K562 (cell line): ENCODE measurements around the gene RNPEP. TPM values are rescaled to one million over a fixed set of nuclear protein-coding genes. Genes with fewer than 3 reads are reported as not detected.

Experiments
- E2F3 ChIP-seq: fragments of 250-450 bp; sonication (Bioruptor Pico); IDR thresholded peaks from 2 replicates; pipeline ENCODE4 v1.4.0; 2020; ENCODE audit warnings: mild to moderate bottlenecking
- MAFG ChIP-seq: fragments of 450-650 bp; conservative IDR thresholded peaks from 2 replicates; pipeline ENCODE4 v1.6.1; 2016; ENCODE audit warnings: missing genetic modification characterization, missing compliant biosample characterization
- MAFK ChIP-seq: IDR thresholded peaks from 2 replicates; pipeline ENCODE4 v1.6.1; 2011; ENCODE audit warnings: low read length, improper control_type of control experiment
- NELFE ChIP-seq: IDR thresholded peaks from 2 replicates; pipeline ENCODE4 v1.6.1; 2011; ENCODE audit warnings: mild to moderate bottlenecking; ENCODE audit not compliant: insufficient read depth, insufficient read length
- TAF9B ChIP-seq: fragments of 450-650 bp; IDR thresholded peaks from 2 replicates; pipeline ENCODE4 v1.6.1; 2018; ENCODE audit warnings: mild to moderate bottlenecking; ENCODE audit not compliant: partially characterized antibody
- polyA plus RNA-seq, 8 experiments: library from polyadenylated mRNA; depleted of rRNA in 4 of 8; stranded (reverse) in 5 of 8; unstranded in 3 of 8; fragments of >200 nt; fragmentation: Nextera tagmentation in 2 of 8; fragmentation: Illumina TruSeq in 1 of 8; extraction: Ambion mirVana in 2 of 8; extraction: Trizol in 1 of 8; gene quantifications; 2 replicates each; pipeline versions ENCODE4 v1.2.1 to v1.2.3, GENCODE V29; 2011 to 2014; ENCODE audit warnings: inconsistent platforms in 1 of 8, missing spikeins in 1 of 8
- total RNA-seq, 7 experiments: library from RNA; depleted of rRNA in 6 of 7; stranded (reverse); fragments of >200 nt in 6 of 7; fragmentation: Illumina TruSeq in 2 of 7; extraction: Trizol in 2 of 7; gene quantifications; 2 replicates each; pipeline versions ENCODE4 v1.2.1 to v1.2.3, GENCODE V29; 2011 to 2021; ENCODE audit warnings: low replicate concordance in 1 of 7
- TF ChIP-seq, protein P1 (sequence below), 2 experiments: fragments of 150-350 bp in 1 of 2; IDR thresholded peaks; 2 replicates each; pipeline ENCODE4 v1.6.1; 2012 to 2016; ENCODE audit warnings: low read depth in 2 of 2, low read length in 2 of 2, mild to moderate bottlenecking in 1 of 2, moderate library complexity in 1 of 2
- TF ChIP-seq, protein P2 (sequence below): fragments of 250-450 bp; sonication (Bioruptor Pico); IDR thresholded peaks from 2 replicates; pipeline ENCODE4 v1.4.0; 2020; ENCODE audit warnings: mild to moderate bottlenecking, moderate library complexity, borderline replicate concordance
- TF ChIP-seq, protein P3 (sequence below), 2 experiments: fragments of 450-650 bp; formaldehyde crosslinking in 1 of 2; IDR thresholded peaks; 2 replicates each; pipeline versions ENCODE4 v1.4.0 to v1.6.1; 2014 to 2020; ENCODE audit warnings: mild to moderate bottlenecking in 2 of 2, borderline replicate concordance in 1 of 2, low read depth in 1 of 2
- TF ChIP-seq, protein P4 (sequence below): sonication (generic); formaldehyde crosslinking; IDR thresholded peaks from 2 replicates; pipeline ENCODE4 v1.8.0; 2022; ENCODE audit warnings: missing genetic modification reagents, mild to moderate bottlenecking, borderline replicate concordance

RNPEP gene
- total and polyA plus RNA-seq, 9 of the 15 experiments (the other 6 are each of a cell fraction or from before 2014, with no cell fraction given), result 27.5 to 131 (median 63.4) TPM

DNA sequence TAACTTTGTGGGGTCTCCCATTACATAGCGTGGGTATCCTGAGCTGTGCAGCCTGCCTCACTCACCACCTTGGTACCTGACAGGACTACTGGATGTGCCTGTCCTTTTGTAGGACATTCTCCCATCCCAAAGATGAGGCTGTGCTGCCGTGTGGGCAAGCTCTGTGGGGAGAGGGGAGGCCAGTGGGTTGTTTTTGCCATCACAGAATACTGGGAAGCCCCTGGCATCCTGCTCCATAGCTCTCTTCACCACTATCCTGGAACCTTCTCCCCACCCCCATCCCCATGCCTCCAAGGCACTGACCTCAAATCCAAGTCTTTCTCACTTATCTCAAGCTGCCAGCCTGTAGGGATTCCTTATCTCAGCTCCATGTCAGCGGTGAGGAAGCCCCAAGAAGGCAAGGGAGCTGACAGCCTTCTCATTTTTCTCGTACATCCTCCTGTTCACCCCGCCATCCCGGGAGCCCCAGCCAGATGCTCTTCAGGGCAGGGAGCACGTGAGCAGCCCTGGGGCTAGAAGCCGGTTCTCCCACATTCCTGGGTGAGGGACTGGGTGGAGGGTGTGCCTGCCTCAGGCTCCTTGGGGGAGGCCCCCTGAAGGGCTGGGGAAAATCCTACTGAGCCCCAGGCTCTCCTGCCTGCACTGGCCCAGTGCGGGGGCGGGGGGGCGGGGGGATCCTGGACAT, 25.5 kb downstream of the RNPEP start (continued):
- TF ChIP-seq, protein P1, sequence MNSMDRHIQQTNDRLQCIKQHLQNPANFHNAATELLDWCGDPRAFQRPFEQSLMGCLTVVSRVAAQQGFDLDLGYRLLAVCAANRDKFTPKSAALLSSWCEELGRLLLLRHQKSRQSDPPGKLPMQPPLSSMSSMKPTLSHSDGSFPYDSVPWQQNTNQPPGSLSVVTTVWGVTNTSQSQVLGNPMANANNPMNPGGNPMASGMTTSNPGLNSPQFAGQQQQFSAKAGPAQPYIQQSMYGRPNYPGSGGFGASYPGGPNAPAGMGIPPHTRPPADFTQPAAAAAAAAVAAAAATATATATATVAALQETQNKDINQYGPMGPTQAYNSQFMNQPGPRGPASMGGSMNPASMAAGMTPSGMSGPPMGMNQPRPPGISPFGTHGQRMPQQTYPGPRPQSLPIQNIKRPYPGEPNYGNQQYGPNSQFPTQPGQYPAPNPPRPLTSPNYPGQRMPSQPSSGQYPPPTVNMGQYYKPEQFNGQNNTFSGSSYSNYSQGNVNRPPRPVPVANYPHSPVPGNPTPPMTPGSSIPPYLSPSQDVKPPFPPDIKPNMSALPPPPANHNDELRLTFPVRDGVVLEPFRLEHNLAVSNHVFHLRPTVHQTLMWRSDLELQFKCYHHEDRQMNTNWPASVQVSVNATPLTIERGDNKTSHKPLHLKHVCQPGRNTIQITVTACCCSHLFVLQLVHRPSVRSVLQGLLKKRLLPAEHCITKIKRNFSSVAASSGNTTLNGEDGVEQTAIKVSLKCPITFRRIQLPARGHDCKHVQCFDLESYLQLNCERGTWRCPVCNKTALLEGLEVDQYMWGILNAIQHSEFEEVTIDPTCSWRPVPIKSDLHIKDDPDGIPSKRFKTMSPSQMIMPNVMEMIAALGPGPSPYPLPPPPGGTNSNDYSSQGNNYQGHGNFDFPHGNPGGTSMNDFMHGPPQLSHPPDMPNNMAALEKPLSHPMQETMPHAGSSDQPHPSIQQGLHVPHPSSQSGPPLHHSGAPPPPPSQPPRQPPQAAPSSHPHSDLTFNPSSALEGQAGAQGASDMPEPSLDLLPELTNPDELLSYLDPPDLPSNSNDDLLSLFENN (IDR thresholded peaks at IDR 0.05; ENCODE audit: low read depth in 2 of 2, low read length in 2 of 2), result peak in 1 of 2 experiments; percentile 75; a peak in 1 of 4 replicates
- TF ChIP-seq MAFK, result no peak
- no peak for TF ChIP-seq MAFG (tag)
- TF ChIP-seq, protein P2, sequence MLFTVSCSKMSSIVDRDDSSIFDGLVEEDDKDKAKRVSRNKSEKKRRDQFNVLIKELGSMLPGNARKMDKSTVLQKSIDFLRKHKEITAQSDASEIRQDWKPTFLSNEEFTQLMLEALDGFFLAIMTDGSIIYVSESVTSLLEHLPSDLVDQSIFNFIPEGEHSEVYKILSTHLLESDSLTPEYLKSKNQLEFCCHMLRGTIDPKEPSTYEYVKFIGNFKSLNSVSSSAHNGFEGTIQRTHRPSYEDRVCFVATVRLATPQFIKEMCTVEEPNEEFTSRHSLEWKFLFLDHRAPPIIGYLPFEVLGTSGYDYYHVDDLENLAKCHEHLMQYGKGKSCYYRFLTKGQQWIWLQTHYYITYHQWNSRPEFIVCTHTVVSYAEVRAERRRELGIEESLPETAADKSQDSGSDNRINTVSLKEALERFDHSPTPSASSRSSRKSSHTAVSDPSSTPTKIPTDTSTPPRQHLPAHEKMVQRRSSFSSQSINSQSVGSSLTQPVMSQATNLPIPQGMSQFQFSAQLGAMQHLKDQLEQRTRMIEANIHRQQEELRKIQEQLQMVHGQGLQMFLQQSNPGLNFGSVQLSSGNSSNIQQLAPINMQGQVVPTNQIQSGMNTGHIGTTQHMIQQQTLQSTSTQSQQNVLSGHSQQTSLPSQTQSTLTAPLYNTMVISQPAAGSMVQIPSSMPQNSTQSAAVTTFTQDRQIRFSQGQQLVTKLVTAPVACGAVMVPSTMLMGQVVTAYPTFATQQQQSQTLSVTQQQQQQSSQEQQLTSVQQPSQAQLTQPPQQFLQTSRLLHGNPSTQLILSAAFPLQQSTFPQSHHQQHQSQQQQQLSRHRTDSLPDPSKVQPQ (CRISPR knock-in tag), result no peak
- no peak for TF ChIP-seq NELFE
- no peak for TF ChIP-seq TAF9B
- TF ChIP-seq, protein P3, sequence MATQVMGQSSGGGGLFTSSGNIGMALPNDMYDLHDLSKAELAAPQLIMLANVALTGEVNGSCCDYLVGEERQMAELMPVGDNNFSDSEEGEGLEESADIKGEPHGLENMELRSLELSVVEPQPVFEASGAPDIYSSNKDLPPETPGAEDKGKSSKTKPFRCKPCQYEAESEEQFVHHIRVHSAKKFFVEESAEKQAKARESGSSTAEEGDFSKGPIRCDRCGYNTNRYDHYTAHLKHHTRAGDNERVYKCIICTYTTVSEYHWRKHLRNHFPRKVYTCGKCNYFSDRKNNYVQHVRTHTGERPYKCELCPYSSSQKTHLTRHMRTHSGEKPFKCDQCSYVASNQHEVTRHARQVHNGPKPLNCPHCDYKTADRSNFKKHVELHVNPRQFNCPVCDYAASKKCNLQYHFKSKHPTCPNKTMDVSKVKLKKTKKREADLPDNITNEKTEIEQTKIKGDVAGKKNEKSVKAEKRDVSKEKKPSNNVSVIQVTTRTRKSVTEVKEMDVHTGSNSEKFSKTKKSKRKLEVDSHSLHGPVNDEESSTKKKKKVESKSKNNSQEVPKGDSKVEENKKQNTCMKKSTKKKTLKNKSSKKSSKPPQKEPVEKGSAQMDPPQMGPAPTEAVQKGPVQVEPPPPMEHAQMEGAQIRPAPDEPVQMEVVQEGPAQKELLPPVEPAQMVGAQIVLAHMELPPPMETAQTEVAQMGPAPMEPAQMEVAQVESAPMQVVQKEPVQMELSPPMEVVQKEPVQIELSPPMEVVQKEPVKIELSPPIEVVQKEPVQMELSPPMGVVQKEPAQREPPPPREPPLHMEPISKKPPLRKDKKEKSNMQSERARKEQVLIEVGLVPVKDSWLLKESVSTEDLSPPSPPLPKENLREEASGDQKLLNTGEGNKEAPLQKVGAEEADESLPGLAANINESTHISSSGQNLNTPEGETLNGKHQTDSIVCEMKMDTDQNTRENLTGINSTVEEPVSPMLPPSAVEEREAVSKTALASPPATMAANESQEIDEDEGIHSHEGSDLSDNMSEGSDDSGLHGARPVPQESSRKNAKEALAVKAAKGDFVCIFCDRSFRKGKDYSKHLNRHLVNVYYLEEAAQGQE (IDR thresholded peaks at IDR 0.05; ENCODE audit: borderline replicate concordance), result peak; percentile 14; the same call in 1 of the 2 replicates
- TF ChIP-seq, protein P3 (CRISPR knock-in tag; IDR thresholded peaks at IDR 0.05; ENCODE audit: low read depth), result no peak
- TF ChIP-seq E2F3 (CRISPR knock-in tag), result no peak
- TF ChIP-seq, protein P4, sequence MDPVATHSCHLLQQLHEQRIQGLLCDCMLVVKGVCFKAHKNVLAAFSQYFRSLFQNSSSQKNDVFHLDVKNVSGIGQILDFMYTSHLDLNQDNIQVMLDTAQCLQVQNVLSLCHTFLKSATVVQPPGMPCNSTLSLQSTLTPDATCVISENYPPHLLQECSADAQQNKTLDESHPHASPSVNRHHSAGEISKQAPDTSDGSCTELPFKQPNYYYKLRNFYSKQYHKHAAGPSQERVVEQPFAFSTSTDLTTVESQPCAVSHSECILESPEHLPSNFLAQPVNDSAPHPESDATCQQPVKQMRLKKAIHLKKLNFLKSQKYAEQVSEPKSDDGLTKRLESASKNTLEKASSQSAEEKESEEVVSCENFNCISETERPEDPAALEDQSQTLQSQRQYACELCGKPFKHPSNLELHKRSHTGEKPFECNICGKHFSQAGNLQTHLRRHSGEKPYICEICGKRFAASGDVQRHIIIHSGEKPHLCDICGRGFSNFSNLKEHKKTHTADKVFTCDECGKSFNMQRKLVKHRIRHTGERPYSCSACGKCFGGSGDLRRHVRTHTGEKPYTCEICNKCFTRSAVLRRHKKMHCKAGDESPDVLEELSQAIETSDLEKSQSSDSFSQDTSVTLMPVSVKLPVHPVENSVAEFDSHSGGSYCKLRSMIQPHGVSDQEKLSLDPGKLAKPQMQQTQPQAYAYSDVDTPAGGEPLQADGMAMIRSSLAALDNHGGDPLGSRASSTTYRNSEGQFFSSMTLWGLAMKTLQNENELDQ (CRISPR knock-in tag), result no peak
